ENCODE measurements around the gene HOXA9.
A peak's percentile ranks its signal among the peaks of the same experiment; 100 is the strongest.

Gene HOXA9

GRCh38 chr7:27129729-27130539 lies 35.4 kb downstream of the HOXA9 start:
- H3K27ac Mint-ChIP-seq: no peak overlapping the region
- peaks cover 11% of the 10 kb centered on the region for H3K4me1 Mint-ChIP-seq
- no peaks in the 10 kb centered on the region for H3K9me3 Mint-ChIP-seq
- peaks cover 24% of the 10 kb centered on the region for H3K27me3 Mint-ChIP-seq
- peak overlapping the region; percentile 11 for H3K4me3 Mint-ChIP-seq
- no peaks in the 10 kb centered on the region for H3K36me3 Mint-ChIP-seq

- Mint-ChIP-seq H3K27ac (no peak overlapping the region), H3K4me3 (peak overlapping the region; percentile 59), H3K4me1 (peaks cover 3% of the 10 kb centered on the region), H3K9me3 (no peaks in the 10 kb centered on the region), H3K27me3 (peaks cover 23% of the 10 kb centered on the region), H3K36me3 (no peaks in the 10 kb centered on the region)
Measured at GRCh38 chr7:27128776-27129728, 36.3 kb downstream of the HOXA9 start.

- H3K27me3 Mint-ChIP-seq: peaks cover 17% of the 10 kb centered on the region
- H3K27ac Mint-ChIP-seq: no peak overlapping the region
- H3K4me1 Mint-ChIP-seq: no peaks in the 10 kb centered on the region
- H3K4me3 Mint-ChIP-seq: no peak overlapping the region
- no peaks in the 10 kb centered on the region for H3K9me3 Mint-ChIP-seq
- no peaks in the 10 kb centered on the region for H3K36me3 Mint-ChIP-seq
Measured at GRCh38 chr7:27128034-27128433, 37.3 kb downstream of the HOXA9 start.

GRCh38 chr7:27126596-27127327 lies 38.6 kb downstream of the HOXA9 start:
- H3K27me3 Mint-ChIP-seq: peaks cover 17% of the 10 kb centered on the region
- no peaks in the 10 kb centered on the region for H3K9me3 Mint-ChIP-seq
- no peaks in the 10 kb centered on the region for H3K4me1 Mint-ChIP-seq
- H3K36me3 Mint-ChIP-seq: no peaks in the 10 kb centered on the region
- no peak overlapping the region for H3K4me3 Mint-ChIP-seq
- no peak overlapping the region for H3K27ac Mint-ChIP-seq

GRCh38 chr7:27125986-27126394 lies 39.3 kb downstream of the HOXA9 start:
- H3K36me3 Mint-ChIP-seq: no peaks in the 10 kb centered on the region
- peaks cover 17% of the 10 kb centered on the region for H3K27me3 Mint-ChIP-seq
- no peak overlapping the region for H3K27ac Mint-ChIP-seq
- H3K9me3 Mint-ChIP-seq: no peaks in the 10 kb centered on the region
- H3K4me3 Mint-ChIP-seq: no peak overlapping the region
- no peaks in the 10 kb centered on the region for H3K4me1 Mint-ChIP-seq

- Mint-ChIP-seq H3K9me3 (no peaks in the 10 kb centered on the region), H3K27me3 (peaks cover 17% of the 10 kb centered on the region)
Measured at GRCh38 chr7:27124902-27125689, 40.2 kb downstream of the HOXA9 start.

GRCh38 chr7:27124096-27124901 lies 41.0 kb downstream of the HOXA9 start:
- H3K36me3 Mint-ChIP-seq: no peaks in the 10 kb centered on the region
- peaks cover 17% of the 10 kb centered on the region for H3K27me3 Mint-ChIP-seq
- no peaks in the 10 kb centered on the region for H3K4me1 Mint-ChIP-seq
- H3K9me3 Mint-ChIP-seq: no peaks in the 10 kb centered on the region
- H3K27ac Mint-ChIP-seq: no peak overlapping the region
- no peak overlapping the region for H3K4me3 Mint-ChIP-seq

More at GRCh38 chr7:27124902-27125689, 40.2 kb downstream of the HOXA9 start:
- Mint-ChIP-seq H3K27ac (no peak overlapping the region), H3K36me3 (no peaks in the 10 kb centered on the region), H3K4me1 (no peaks in the 10 kb centered on the region), H3K4me3 (no peak overlapping the region)

GRCh38 chr7:27123477-27124053 lies 41.8 kb downstream of the HOXA9 start:
- Mint-ChIP-seq H3K27me3 (peaks cover 16% of the 10 kb centered on the region), H3K27ac (no peak overlapping the region), H3K9me3 (no peaks in the 10 kb centered on the region), H3K36me3 (no peaks in the 10 kb centered on the region), H3K4me3 (no peak overlapping the region), H3K4me1 (no peaks in the 10 kb centered on the region)

GRCh38 chr7:27123007-27123476 lies 42.3 kb downstream of the HOXA9 start:
- Mint-ChIP-seq H3K9me3 (no peaks in the 10 kb centered on the region), H3K4me1 (no peaks in the 10 kb centered on the region), H3K4me3 (no peak overlapping the region), H3K27ac (no peak overlapping the region), H3K36me3 (no peaks in the 10 kb centered on the region), H3K27me3 (peaks cover 18% of the 10 kb centered on the region)

GRCh38 chr7:27122077-27122910 lies 43.0 kb downstream of the HOXA9 start:
- Mint-ChIP-seq H3K4me3 (no peak overlapping the region), H3K27ac (no peak overlapping the region), H3K36me3 (no peaks in the 10 kb centered on the region), H3K27me3 (peaks cover 13% of the 10 kb centered on the region), H3K4me1 (no peaks in the 10 kb centered on the region), H3K9me3 (no peaks in the 10 kb centered on the region)

GRCh38 chr7:27121684-27122076 lies 43.7 kb downstream of the HOXA9 start:
- no peak overlapping the region for H3K4me3 Mint-ChIP-seq
- no peaks in the 10 kb centered on the region for H3K9me3 Mint-ChIP-seq
- peaks cover 13% of the 10 kb centered on the region for H3K27me3 Mint-ChIP-seq
- no peaks in the 10 kb centered on the region for H3K4me1 Mint-ChIP-seq
- H3K27ac Mint-ChIP-seq: no peak overlapping the region
- no peaks in the 10 kb centered on the region for H3K36me3 Mint-ChIP-seq

- Mint-ChIP-seq H3K36me3 (no peaks in the 10 kb centered on the region), H3K4me3 (no peak overlapping the region)
Measured at GRCh38 chr7:27119412-27119911, 45.9 kb downstream of the HOXA9 start.

GRCh38 chr7:27118580-27118979 lies 46.8 kb downstream of the HOXA9 start:
- H3K27me3 Mint-ChIP-seq: peaks cover 4% of the 10 kb centered on the region
- H3K4me3 Mint-ChIP-seq: no peak overlapping the region
- no peak overlapping the region for H3K27ac Mint-ChIP-seq
- H3K36me3 Mint-ChIP-seq: no peaks in the 10 kb centered on the region
- H3K4me1 Mint-ChIP-seq: no peaks in the 10 kb centered on the region
- H3K9me3 Mint-ChIP-seq: no peaks in the 10 kb centered on the region

More at GRCh38 chr7:27119412-27119911, 45.9 kb downstream of the HOXA9 start:
- Mint-ChIP-seq H3K9me3 (no peaks in the 10 kb centered on the region), H3K27me3 (peaks cover 5% of the 10 kb centered on the region), H3K4me1 (no peaks in the 10 kb centered on the region), H3K27ac (peak overlapping the region; percentile 10)

Data from activated naive CD4-positive, alpha-beta T cell treated with anti-CD3 and anti-CD28 coated beads, Interleukin-2, amount 50 U/mL, for 24 hours (primary cell).